Ovary (tissue), 9 donors: ENCODE results near the gene PMEL. TPM values are rescaled to one million over a fixed set of nuclear protein-coding genes. Genes with fewer than 3 reads are reported as not detected.
"Not testable (repeated sequence)": the region's sequence is repeated elsewhere in the genome, so short reads cannot be mapped to it uniquely, and the experiment has no call there.

Experiments
- DNase-seq, 5 donors: peaks; one replicate each; pipeline ENCODE4 v3.0.0-alpha.2; 2019 to 2020
- H3K27ac ChIP-seq, 2 donors: fragments of 200-600 bp; one replicate each; pipeline versions ENCODE4 v1.5.1 to v1.8.0; 2019 to 2022
- H3K27me3 ChIP-seq: fragments of 200-600 bp; one replicate; pipeline ENCODE4 v1.8.0; 2022
- H3K36me3 ChIP-seq: fragments of 200-600 bp; sonication (generic); one replicate; pipeline ENCODE4 v1.5.1; 2019
- H3K4me1 ChIP-seq: one replicate; pipeline ENCODE4 v1.8.1; 2013; ENCODE audit warnings: mild to moderate bottlenecking, moderate library complexity; ENCODE audit not compliant: insufficient read depth
- H3K4me3 ChIP-seq: fragments of 200-600 bp; sonication (generic); one replicate; pipeline ENCODE4 v1.5.1; 2017
- H3K9me3 ChIP-seq, 2 donors: fragments of 200-600 bp in 1 of 2; sonication (generic) in 1 of 2; one replicate each; pipeline versions ENCODE4 v1.5.1 to v1.8.1; 2013 to 2019; ENCODE audit warnings: mild to moderate bottlenecking in 1 of 2, moderate library complexity in 1 of 2
- EP300 ChIP-seq: sonication (generic); formaldehyde crosslinking; IDR thresholded peaks from one replicate; pipeline ENCODE4 v1.6.1; 2017; ENCODE audit warnings: antibody characterized with exemption
- POLR2A ChIP-seq: fragments of 450-650 bp; IDR thresholded peaks from one replicate; pipeline ENCODE4 v1.6.1; 2017; ENCODE audit warnings: antibody characterized with exemption, mild to moderate bottlenecking, moderate library complexity
- WGBS, 3 donors: extraction: QIAGEN DNeasy Blood & Tissue Kit in 1 of 3; methylation state at CpG; one replicate each; pipeline versions ENCODE4 v1.1.5 to v1.1.7; 2013 to 2017; 5-methylcytosine and 5-hydroxymethylcytosine counted together
- intact Hi-C, 4 donors: fragments of 100-400 bp; cut with DNase I; formaldehyde crosslinking; loops; one replicate each; pipeline versions ENCODE4 v1.11.0 to v1.15.1; 2022 to 2023
- polyA plus RNA-seq, 2 donors: library from polyadenylated mRNA; stranded (reverse); fragments of 200-250 nt in 1 of 2; fragments of 350-450 nt in 1 of 2; fragmentation: Illumina TruSeq in 1 of 2; extraction: RNeasy Lipid Tissue Mini Kit (QIAGEN cat#74804) in 1 of 2; gene quantifications; one replicate each; pipeline ENCODE4 v1.2.3, GENCODE V29; 2013 to 2014
- total RNA-seq, 7 donors: library from RNA; depleted of rRNA in 2 of 7; stranded (reverse); fragments of >200 nt in 2 of 7; fragmentation: NEBNext Ultra II Directional in 3 of 7; extraction: Animal tissue kit (Norgen Biotek cat#: 25700) in 3 of 7; gene quantifications; one replicate each; pipeline versions ENCODE4 v1.1.0 to v1.2.4, GENCODE V29; 2016 to 2023
- TF ChIP-seq, protein P1 (sequence below), 3 donors: fragments of 450-650 bp in 2 of 3; fragments of 200-600 bp in 1 of 3; IDR thresholded peaks; one replicate each; pipeline versions ENCODE4 v1.5.1 to v1.8.0; 2016 to 2022; ENCODE audit warnings: antibody characterized with exemption in 3 of 3, mild to moderate bottlenecking in 1 of 3
- donor health status: DM: no; HTN: no; CAD: no; lungs with moderate emphysema.
- donor health status: DM: no; HTN: no; CAD: no.
- donor health status: Bipolar disorder and iron deficiency.
- donor health status: DM: yes; HTN: yes; CAD: no.
- donor health status: DM: no; HTN: no; CAD: no.
- donor health status: DM: yes; HTN: yes; CAD: no.

The PMEL gene
- total and polyA plus RNA-seq, 9 donors, result 2.0 to 11.5 (median 3.6) TPM

DNA sequence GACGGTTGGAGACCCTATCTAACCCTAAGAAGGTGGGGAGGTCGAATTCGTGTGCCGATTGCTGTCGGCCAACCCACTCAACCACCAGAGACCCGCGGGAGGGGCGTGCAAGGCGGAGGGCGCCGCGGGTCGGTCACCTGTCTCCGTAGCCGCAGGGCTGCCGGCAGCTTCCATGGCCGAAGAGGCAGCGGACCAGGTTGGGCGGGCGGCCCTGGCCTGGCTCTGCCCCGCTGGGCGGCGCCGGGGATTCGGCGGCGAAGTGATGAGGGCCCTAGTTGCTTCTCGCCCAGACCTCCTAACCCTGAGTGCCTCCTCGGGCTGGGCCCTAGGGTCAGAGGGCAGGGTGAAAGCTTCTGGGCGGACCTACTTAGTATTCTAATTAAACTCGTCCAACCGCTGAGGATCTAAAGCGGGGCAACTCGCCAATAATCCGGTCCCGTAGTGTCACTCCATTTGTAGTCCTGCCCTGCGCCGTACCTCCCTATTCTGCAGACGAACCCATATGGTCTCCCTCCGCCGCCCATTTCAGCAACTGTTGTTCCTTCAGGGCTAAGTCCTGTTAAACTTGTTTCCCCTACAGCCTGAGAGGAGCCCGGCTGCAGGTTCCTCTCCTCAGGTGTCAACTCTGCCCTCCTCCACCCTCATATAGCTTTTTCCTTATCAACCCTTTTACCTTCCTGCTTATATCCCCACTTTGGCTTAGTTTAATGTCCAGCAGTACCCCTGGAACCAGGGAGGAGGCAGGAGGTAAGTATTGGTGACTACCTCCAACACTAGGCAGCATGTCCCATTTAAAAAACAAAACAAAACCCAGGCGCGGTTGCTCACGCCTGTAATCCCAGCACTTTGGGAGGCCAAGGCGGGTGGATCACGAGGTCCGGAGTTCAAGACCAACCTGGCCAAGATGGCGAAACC lies 38.0 kb downstream of the PMEL start, which contains the start of gene PYM1:
Gene PYM1, minus strand, starts transcription at position 307 of the 915 bp plus-strand sequence. Its CDS starts 133 bp downstream, at position 174.
- Histone ChIP-seq H3K27ac (peak within 1 kb of the TSS; percentile 80 to 94), H3K4me3 (peak within 1 kb of the TSS; percentile 87), H3K36me3 (no peaks in the 10 kb centered on the region), H3K4me1 (peaks cover 18% of the 10 kb centered on the region), H3K9me3 (no peaks in the 10 kb centered on the region), H3K27me3 (no peaks in the 10 kb centered on the region)
- 3 to 5% (median 4%) methylated on average over 48 to 49 of the region's 49 CpGs for WGBS, 3 donors
- peak; percentile 74 to 85 (median 75) for DNase-seq
- intact Hi-C loops, result loop anchor here (5.0 kb wide), 4 partner anchors 96 to 201 kb away; partner anchors contain the start of genes DNAJC14 (in 2 of the 4) and CD63 (in 1 of the 4)
- no peak for TF ChIP-seq EP300
- peak; percentile 40 for TF ChIP-seq POLR2A

DNA sequence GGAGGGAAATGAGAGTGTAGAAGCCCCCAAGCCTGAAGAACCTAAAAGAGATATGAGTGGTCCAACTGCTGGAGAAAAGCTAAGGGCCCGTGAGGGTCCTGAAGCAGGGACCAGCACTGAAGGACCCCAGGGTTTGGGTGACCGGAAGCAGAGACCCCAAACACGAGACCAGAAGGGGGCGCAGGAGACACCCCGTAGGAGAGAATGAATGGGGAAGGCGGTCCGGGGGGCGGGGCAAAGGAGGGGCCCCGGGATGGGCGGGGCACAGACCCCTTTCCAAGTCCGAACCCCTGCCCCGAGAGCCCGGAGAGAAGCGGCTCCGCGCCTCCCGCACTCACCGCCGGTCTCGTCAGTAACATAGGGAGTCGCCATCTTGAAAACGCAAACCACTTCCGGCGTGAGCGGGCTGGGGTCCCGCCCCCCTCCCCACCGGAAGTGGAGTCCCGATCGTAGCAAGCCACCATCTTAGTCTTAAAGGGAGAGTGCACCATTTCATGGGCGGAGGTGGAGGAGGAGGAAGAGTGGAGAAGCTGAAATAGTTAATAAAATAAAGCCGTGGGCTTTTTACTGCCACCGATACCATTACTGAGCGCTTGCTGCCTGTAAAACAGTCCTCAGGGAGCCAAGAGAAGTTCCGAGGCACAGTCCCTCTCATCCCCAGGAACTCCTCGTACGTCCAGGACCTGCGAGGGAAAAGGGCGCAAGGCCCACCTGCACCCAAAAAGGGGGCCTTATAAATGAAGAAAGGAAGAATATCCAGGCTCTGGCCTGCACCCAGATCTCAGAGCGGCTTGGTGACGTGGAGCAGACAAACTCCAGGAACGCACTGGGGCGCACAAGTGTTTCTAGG lies 38.9 kb downstream of the PMEL start:
- DNase-seq, result peak; percentile 84 to 93 (median 93)
- Histone ChIP-seq H3K36me3 (no peaks in the 10 kb centered on the region), H3K27me3 (no peaks in the 10 kb centered on the region), H3K9me3 (no peaks in the 10 kb centered on the region), H3K4me1 (peaks cover 16% of the 10 kb centered on the region), H3K27ac (peak overlapping the region; percentile 80 to 94), H3K4me3 (peak overlapping the region; percentile 87)
- intact Hi-C loops, result loop anchor here (5.0 kb wide), 4 partner anchors 95 to 200 kb away; partner anchors contain the start of genes DNAJC14 (in 2 of the 4) and CD63 (in 1 of the 4)
- TF ChIP-seq POLR2A (peak; percentile 79), EP300 (no peak)
- TF ChIP-seq, protein P1, sequence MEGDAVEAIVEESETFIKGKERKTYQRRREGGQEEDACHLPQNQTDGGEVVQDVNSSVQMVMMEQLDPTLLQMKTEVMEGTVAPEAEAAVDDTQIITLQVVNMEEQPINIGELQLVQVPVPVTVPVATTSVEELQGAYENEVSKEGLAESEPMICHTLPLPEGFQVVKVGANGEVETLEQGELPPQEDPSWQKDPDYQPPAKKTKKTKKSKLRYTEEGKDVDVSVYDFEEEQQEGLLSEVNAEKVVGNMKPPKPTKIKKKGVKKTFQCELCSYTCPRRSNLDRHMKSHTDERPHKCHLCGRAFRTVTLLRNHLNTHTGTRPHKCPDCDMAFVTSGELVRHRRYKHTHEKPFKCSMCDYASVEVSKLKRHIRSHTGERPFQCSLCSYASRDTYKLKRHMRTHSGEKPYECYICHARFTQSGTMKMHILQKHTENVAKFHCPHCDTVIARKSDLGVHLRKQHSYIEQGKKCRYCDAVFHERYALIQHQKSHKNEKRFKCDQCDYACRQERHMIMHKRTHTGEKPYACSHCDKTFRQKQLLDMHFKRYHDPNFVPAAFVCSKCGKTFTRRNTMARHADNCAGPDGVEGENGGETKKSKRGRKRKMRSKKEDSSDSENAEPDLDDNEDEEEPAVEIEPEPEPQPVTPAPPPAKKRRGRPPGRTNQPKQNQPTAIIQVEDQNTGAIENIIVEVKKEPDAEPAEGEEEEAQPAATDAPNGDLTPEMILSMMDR (IDR thresholded peaks at IDR 0.05), result peak; percentile 63 to 71 (median 68)
- WGBS, 3 donors, result 0 to 1% (median 0%) methylated on average over 42 of the region's 42 CpGs

DNA sequence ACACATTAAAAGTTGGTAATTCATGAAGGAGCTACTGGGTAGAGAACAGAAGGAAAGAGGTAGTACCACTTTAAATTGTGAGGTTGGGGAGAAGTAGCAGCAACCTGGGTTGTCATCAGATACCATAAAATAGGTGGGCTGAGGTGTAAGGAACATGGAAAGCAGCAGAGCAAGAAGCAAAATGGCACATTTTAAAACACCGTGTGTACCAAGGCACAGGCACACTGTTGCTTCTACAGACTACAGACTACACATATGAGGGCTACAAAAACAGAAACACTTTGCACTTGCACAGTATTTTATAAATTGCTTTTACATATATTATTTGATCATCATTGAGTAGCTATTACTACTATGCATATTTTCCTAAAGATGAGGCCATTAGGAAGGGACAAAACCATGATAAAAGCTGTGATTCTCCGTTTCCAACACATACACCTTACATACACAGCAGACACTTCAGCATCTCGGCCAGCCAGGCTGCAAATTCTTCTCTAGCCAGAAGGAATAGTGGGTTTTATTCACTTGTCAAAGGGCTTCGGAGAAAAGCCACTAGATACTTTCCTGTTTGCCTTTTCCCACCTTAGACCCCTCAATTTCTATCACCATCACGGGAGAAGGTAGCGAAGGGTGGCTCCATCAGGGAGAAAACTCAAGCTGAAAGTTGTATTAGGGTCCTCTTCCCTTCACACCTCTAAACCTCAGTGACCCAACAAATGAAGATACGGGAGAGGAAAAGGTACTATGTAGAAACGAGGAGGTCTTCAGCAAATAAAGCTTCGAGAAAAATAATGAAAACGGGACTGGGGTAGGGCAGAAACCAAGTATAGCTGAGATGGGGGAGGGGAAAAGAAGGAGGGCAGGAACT lies 39.7 kb downstream of the PMEL start:
- H3K27me3 ChIP-seq, result no peaks in the 10 kb centered on the region
- DNase-seq, result no peak
- peak overlapping the region; percentile 80 to 94 for H3K27ac ChIP-seq
- peaks cover 11% of the 10 kb centered on the region for H3K4me1 ChIP-seq
- no peak for TF ChIP-seq EP300
- TF ChIP-seq, protein P1 (IDR thresholded peaks at IDR 0.05), result no peak
- TF ChIP-seq POLR2A, result no peak
- intact Hi-C loops, result loop anchor here (5.0 kb wide), 4 partner anchors 94 to 199 kb away; partner anchors contain the start of genes DNAJC14 (in 2 of the 4) and CD63 (in 1 of the 4)
- WGBS, 3 donors, result 7 to 9% (median 8%) methylated on average over 10 of the region's 10 CpGs
- no peaks in the 10 kb centered on the region for H3K9me3 ChIP-seq
- peak overlapping the region; percentile 87 for H3K4me3 ChIP-seq
- no peaks in the 10 kb centered on the region for H3K36me3 ChIP-seq

DNA sequence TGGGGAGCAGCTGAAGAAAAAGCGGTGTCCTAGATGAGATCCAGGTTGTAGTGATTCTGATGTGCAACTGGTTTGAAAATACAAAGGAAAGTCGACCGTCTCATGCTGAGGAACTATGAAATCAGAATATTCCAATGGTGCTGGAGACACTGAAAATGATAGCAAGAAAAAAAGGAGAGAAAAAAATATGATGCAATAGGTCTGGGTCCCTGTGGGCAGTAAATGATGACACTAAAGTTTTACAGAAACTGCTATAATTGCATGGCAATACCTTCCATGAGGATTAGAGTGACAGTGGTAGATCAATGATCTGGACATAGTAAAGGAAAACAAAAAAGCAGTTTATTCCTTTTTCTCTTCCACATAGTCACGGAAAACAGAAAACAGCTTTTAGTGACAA lies 40.5 kb downstream of the PMEL start:
- DNase-seq, result no peak
- WGBS, 3 donors, result 77 to 81% (median 78%) methylated on average over 4 of the region's 4 CpGs
- intact Hi-C loops, result loop anchor here (5.0 kb wide), 4 partner anchors 93 to 198 kb away; partner anchors contain the start of genes DNAJC14 (in 2 of the 4) and CD63 (in 1 of the 4)
- TF ChIP-seq POLR2A (no peak), EP300 (no peak)
- TF ChIP-seq, protein P1 (IDR thresholded peaks at IDR 0.05), result no peak
- Histone ChIP-seq H3K4me1 (peaks cover 6% of the 10 kb centered on the region), H3K4me3 (no peak overlapping the region), H3K27me3 (no peaks in the 10 kb centered on the region), H3K36me3 (no peaks in the 10 kb centered on the region), H3K27ac (no peak overlapping the region), H3K9me3 (no peaks in the 10 kb centered on the region)

DNA sequence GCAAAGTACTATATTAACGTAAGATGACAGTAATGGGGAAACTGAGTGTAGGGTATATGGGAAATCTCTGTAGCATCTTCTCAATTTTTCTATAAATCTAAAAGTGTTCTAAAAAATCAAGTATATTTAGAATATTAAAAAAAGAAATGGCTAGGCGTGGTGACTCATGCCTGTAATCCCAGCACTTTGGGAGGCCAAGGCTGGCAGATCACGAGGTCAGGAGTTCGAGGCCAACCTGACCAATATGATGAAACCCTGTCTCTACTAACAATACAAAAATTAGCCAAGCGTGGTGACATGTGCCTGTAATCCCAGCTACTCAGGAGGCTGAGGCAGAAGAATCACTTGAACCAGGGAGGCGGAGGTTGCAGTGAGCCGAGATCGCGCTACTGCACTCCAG lies 42.2 kb downstream of the PMEL start:
- H3K27me3 ChIP-seq, H3K36me3 ChIP-seq, H3K4me1 ChIP-seq, H3K4me3 ChIP-seq, intact Hi-C loops, H3K27ac ChIP-seq, DNase-seq, H3K9me3 ChIP-seq: not testable (repeated sequence)
- 92 to 95% (median 94%) methylated on average over 9 of the region's 9 CpGs for WGBS, 3 donors
